T-helper 17 cell (primary cell): Measurements from ENCODE around the gene SLC17A2. TPM values are rescaled to one million over a fixed set of nuclear protein-coding genes. Genes with fewer than 3 reads are reported as not detected.

Experiments used
- ATAC-seq: fragments of 150-1000 bp; cut with Tn5 transposase; 2 replicates; pipeline ENCODE4 v1.10.0; 2021; ENCODE audit warnings: mild to moderate bottlenecking, moderate library complexity
- DNase-seq, 3 donors: peaks; one replicate each; pipeline versions ENCODE4 v3.0.0 to v3.0.0-alpha.2; 2020 to 2021
- H3K9me3 ChIP-seq: one replicate; pipeline ENCODE4 v1.7.0; 2013; ENCODE audit warnings: low read length, mild to moderate bottlenecking; ENCODE audit not compliant: control insufficient read depth, poor library complexity, severe bottlenecking
- H3K27ac Mint-ChIP-seq: one replicate; pipeline ENCODE4 v1.8.0; 2022; ENCODE audit warnings: mild to moderate bottlenecking, moderate library complexity, mixed read lengths
- H3K27me3 Mint-ChIP-seq: one replicate; pipeline ENCODE4 v1.8.0; 2022; ENCODE audit warnings: mixed read lengths
- H3K36me3 Mint-ChIP-seq: one replicate; pipeline ENCODE4 v1.8.0; 2022; ENCODE audit warnings: low read depth, mixed read lengths
- H3K4me1 Mint-ChIP-seq: one replicate; pipeline ENCODE4 v1.8.0; 2022; ENCODE audit warnings: mild to moderate bottlenecking, mixed read lengths
- H3K4me3 Mint-ChIP-seq: one replicate; pipeline ENCODE4 v1.8.0; 2022; ENCODE audit warnings: mild to moderate bottlenecking, moderate library complexity, mixed read lengths
- total RNA-seq, 4 donors: library from RNA in 2 of 4; stranded (reverse) in 2 of 4; gene quantifications; one replicate each; pipeline ENCODE4 v1.2.3 and lab custom pipeline; 2022 to 2026

Gene SLC17A2
- total RNA-seq, 2 donors from 2014 or later = not detected

- ATAC-seq = no peak
- H3K9me3 ChIP-seq = no peaks in the 10 kb centered on the region
- H3K4me1 Mint-ChIP-seq = peaks cover 10% of the 10 kb centered on the region
- H3K27ac Mint-ChIP-seq = no peak overlapping the region
- DNase-seq = no peak
- peaks cover 8% of the 10 kb centered on the region for H3K27me3 Mint-ChIP-seq
- H3K36me3 Mint-ChIP-seq = peaks cover 2% of the 10 kb centered on the region
- no peak overlapping the region for H3K4me3 Mint-ChIP-seq
Measured at GRCh38 chr6:25880601-25881000, 49.9 kb downstream of the SLC17A2 start.

GRCh38 chr6:25878721-25879322 lies 51.7 kb downstream of the SLC17A2 start:
- Mint-ChIP-seq H3K27me3 (peaks cover 8% of the 10 kb centered on the region), H3K27ac (no peak overlapping the region), H3K36me3 (peaks cover 2% of the 10 kb centered on the region), H3K4me3 (no peak overlapping the region), H3K4me1 (peaks cover 17% of the 10 kb centered on the region)
- DNase-seq (no peak), ATAC-seq (no peak)
- H3K9me3 ChIP-seq = no peaks in the 10 kb centered on the region

GRCh38 chr6:25875926-25876602 lies 54.4 kb downstream of the SLC17A2 start:
- Mint-ChIP-seq H3K36me3 (peaks cover 2% of the 10 kb centered on the region), H3K27ac (peak overlapping the region; percentile 3), H3K27me3 (peaks cover 8% of the 10 kb centered on the region), H3K4me1 (peaks cover 17% of the 10 kb centered on the region), H3K4me3 (no peak overlapping the region)
- ATAC-seq (no peak), DNase-seq (no peak)
- H3K9me3 ChIP-seq = no peaks in the 10 kb centered on the region

- no peak overlapping the region for H3K4me3 Mint-ChIP-seq
- H3K27me3 Mint-ChIP-seq = peaks cover 8% of the 10 kb centered on the region
- peaks cover 2% of the 10 kb centered on the region for H3K36me3 Mint-ChIP-seq
- ATAC-seq (no peak), DNase-seq (no peak)
- no peaks in the 10 kb centered on the region for H3K9me3 ChIP-seq
- H3K4me1 Mint-ChIP-seq = peaks cover 17% of the 10 kb centered on the region
- peak overlapping the region; percentile 3 for H3K27ac Mint-ChIP-seq
Measured at GRCh38 chr6:25875563-25875905, 55.0 kb downstream of the SLC17A2 start.

GRCh38 chr6:25874822-25875562 lies 55.5 kb downstream of the SLC17A2 start:
- Mint-ChIP-seq H3K27me3 (peaks cover 6% of the 10 kb centered on the region), H3K4me3 (peak overlapping the region; percentile 49), H3K27ac (peak overlapping the region; percentile 59), H3K4me1 (peaks cover 17% of the 10 kb centered on the region), H3K36me3 (peaks cover 2% of the 10 kb centered on the region)
- H3K9me3 ChIP-seq = no peaks in the 10 kb centered on the region
- ATAC-seq (peak; percentile 30), DNase-seq (no peak)

- Mint-ChIP-seq H3K4me3 (peak within 1 kb of the TSS; percentile 49), H3K27ac (peak within 1 kb of the TSS; percentile 59), H3K36me3 (peaks cover 2% of the 10 kb centered on the region), H3K4me1 (peaks cover 17% of the 10 kb centered on the region), H3K27me3 (no peaks in the 10 kb centered on the region)
- no peaks in the 10 kb centered on the region for H3K9me3 ChIP-seq
- ATAC-seq (no peak), DNase-seq (no peak)
Measured at GRCh38 chr6:25874118-25874517, 56.4 kb downstream of the SLC17A2 start, which contains the start of gene SLC17A3. TSS of gene SLC17A3 (minus strand) at chr6:25874243. CDS start at chr6:25868387, 5,856 bp downstream.

GRCh38 chr6:25872814-25873213 lies 57.7 kb downstream of the SLC17A2 start:
- ATAC-seq = peak; percentile 92
- no peaks in the 10 kb centered on the region for H3K36me3 Mint-ChIP-seq
- no peaks in the 10 kb centered on the region for H3K9me3 ChIP-seq
- H3K4me3 Mint-ChIP-seq = peak overlapping the region; percentile 1
- H3K4me1 Mint-ChIP-seq = peaks cover 15% of the 10 kb centered on the region
- peak in 2 of 3 donors; percentile 10 to 17 for DNase-seq
- H3K27ac Mint-ChIP-seq = peak overlapping the region; percentile 19
- H3K27me3 Mint-ChIP-seq = no peaks in the 10 kb centered on the region

GRCh38 chr6:25869840-25870239 lies 60.7 kb downstream of the SLC17A2 start:
- Mint-ChIP-seq H3K4me3 (no peak overlapping the region), H3K27ac (peak overlapping the region; percentile 42)

GRCh38 chr6:25868436-25869183 lies 61.9 kb downstream of the SLC17A2 start:
- no peaks in the 10 kb centered on the region for H3K36me3 Mint-ChIP-seq
- peak overlapping the region; percentile 42 for H3K27ac Mint-ChIP-seq
- no peaks in the 10 kb centered on the region for H3K27me3 Mint-ChIP-seq
- H3K4me1 Mint-ChIP-seq = peaks cover 16% of the 10 kb centered on the region
- no peak for DNase-seq
- no peak overlapping the region for H3K4me3 Mint-ChIP-seq
- ATAC-seq = no peak
- H3K9me3 ChIP-seq = no peaks in the 10 kb centered on the region

More at GRCh38 chr6:25869840-25870239, 60.7 kb downstream of the SLC17A2 start:
- Mint-ChIP-seq H3K36me3 (no peaks in the 10 kb centered on the region), H3K4me1 (peaks cover 19% of the 10 kb centered on the region), H3K27me3 (no peaks in the 10 kb centered on the region)
- no peak for ATAC-seq
- no peaks in the 10 kb centered on the region for H3K9me3 ChIP-seq
- no peak for DNase-seq

- ATAC-seq (peak; percentile 96), DNase-seq (peak in 1 of 3 donors; percentile 9)
- Mint-ChIP-seq H3K27ac (peak overlapping the region; percentile 91), H3K36me3 (no peaks in the 10 kb centered on the region), H3K4me3 (peak overlapping the region; percentile 58), H3K4me1 (peaks cover 12% of the 10 kb centered on the region), H3K27me3 (no peaks in the 10 kb centered on the region)
- no peaks in the 10 kb centered on the region for H3K9me3 ChIP-seq
Measured at GRCh38 chr6:25866011-25866410, 64.5 kb downstream of the SLC17A2 start.

GRCh38 chr6:25863360-25863759 lies 67.1 kb downstream of the SLC17A2 start:
- H3K36me3 Mint-ChIP-seq = no peaks in the 10 kb centered on the region
- peaks cover 4% of the 10 kb centered on the region for H3K27me3 Mint-ChIP-seq
- H3K27ac Mint-ChIP-seq = peak overlapping the region; percentile 0
- ATAC-seq = no peak
- H3K4me1 Mint-ChIP-seq = peaks cover 14% of the 10 kb centered on the region
- no peak for DNase-seq
- H3K4me3 Mint-ChIP-seq = no peak overlapping the region
- no peaks in the 10 kb centered on the region for H3K9me3 ChIP-seq
